ENCODE data around the gene HSPB6.

DNA sequence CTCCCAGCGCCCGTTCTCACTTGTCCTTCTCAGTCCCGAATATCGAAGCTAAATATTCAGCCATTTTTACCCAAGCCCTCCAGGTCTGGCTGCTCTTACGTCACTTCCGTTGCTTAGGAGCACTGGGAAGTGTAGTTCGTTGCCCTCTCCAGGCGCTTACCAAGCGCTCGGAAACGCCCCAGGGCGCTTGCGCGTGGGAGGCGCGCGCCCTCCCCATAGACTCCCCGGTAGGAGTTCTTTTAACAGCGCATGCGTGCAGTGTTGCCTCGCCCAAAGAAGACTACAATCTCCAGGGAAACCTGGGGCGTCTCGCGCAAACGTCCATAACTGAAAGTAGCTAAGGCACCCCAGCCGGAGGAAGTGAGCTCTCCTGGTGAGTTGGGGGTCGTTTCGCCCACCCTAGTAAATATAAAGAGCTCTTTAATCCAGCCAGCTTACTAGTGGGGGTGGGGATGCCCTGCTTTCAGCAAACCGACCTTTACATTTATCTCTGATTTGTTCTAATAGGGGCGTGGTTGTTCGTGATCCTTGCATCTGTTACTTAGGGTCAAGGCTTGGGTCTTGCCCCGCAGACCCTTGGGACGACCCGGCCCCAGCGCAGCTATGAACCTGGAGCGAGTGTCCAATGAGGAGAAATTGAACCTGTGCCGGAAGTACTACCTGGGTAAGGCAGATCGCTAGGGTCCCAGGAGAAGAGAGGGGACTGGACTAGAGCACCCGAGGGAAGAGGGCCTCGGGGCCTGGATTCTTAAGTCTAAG is 11.3 kb downstream of the HSPB6 start, which contains the start of the genes PSENEN and U2AF1L4:
- TF ChIP-seq EZH2 (IDR thresholded peaks at IDR 0.05; ENCODE audit: insufficient read depth, poor library complexity, severe bottlenecking) (no peak), EZH2phosphoT487 (IDR thresholded peaks at IDR 0.05; ENCODE audit: insufficient read depth, low read depth) (no peak)

All from GM23248 (cell line).